ENCODE data around the gene PLEKHM2. TPM values are rescaled to one million over a fixed set of nuclear protein-coding genes. Genes with fewer than 3 reads are reported as not detected.
A peak's percentile ranks its signal among the peaks of the same experiment; 100 is the strongest.
"Not testable (repeated sequence)": the region's sequence is repeated elsewhere in the genome, so short reads cannot be mapped to it uniquely, and the experiment has no call there.

Gene PLEKHM2
- total and polyA plus RNA-seq, 9 donors: 22.1 to 81.8 (median 50.1) TPM

DNA sequence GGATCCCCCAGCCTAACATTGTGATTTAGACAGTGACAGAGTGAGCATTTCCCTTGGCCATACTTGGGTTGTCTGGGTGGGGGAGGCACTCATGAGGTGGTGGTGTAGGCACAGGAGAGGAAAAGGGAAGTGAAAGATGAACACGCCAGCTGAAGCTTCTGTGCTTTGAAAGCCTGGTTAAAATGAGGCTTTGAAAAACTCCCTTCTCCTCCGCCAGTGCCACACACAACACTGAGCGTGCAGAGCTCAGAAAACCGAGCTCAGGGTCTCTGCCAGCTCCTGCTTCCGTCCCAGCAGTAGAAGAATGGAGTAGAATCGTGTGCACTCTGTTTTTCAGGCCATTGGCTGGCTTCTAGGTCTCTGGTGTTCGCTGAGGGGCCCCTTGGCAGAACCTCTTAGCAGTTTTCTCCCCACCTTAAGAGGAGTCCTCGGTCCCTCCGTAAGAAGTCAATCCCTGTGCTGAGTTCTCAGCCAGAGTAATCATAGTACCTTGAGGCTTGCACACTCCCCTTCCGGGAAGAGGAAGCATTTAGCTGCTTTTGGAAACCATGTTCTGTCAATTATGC is 12.9 kb downstream of the PLEKHM2 start:
- intact Hi-C loops (cut with DNase I): no loop called here
- Histone ChIP-seq H3K27me3 (no peaks in the 10 kb centered on the region), H3K36me3 (no peaks in the 10 kb centered on the region), H3K4me3 (no peak overlapping the region), H3K27ac (no peak overlapping the region), H3K4me1 (ENCODE audit: insufficient read depth) (peaks cover 2% of the 10 kb centered on the region), H3K9me3 (no peaks in the 10 kb centered on the region)
- TF ChIP-seq POLR2A (IDR thresholded peaks at IDR 0.05): no peak
- TF ChIP-seq, protein P1, sequence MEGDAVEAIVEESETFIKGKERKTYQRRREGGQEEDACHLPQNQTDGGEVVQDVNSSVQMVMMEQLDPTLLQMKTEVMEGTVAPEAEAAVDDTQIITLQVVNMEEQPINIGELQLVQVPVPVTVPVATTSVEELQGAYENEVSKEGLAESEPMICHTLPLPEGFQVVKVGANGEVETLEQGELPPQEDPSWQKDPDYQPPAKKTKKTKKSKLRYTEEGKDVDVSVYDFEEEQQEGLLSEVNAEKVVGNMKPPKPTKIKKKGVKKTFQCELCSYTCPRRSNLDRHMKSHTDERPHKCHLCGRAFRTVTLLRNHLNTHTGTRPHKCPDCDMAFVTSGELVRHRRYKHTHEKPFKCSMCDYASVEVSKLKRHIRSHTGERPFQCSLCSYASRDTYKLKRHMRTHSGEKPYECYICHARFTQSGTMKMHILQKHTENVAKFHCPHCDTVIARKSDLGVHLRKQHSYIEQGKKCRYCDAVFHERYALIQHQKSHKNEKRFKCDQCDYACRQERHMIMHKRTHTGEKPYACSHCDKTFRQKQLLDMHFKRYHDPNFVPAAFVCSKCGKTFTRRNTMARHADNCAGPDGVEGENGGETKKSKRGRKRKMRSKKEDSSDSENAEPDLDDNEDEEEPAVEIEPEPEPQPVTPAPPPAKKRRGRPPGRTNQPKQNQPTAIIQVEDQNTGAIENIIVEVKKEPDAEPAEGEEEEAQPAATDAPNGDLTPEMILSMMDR (IDR thresholded peaks at IDR 0.05): no peak
- TF ChIP-seq EP300 (IDR thresholded peaks at IDR 0.05): no peak
- 67 to 77% (median 75%) methylated on average over 10 of the region's 10 CpGs for WGBS, 3 donors
- no peak for DNase-seq

GRCh38 chr1:15698201-15698600 is 14.1 kb downstream of the PLEKHM2 start:
- Histone ChIP-seq H3K4me3 (no peak overlapping the region), H3K4me1 (ENCODE audit: insufficient read depth) (peaks cover 7% of the 10 kb centered on the region), H3K36me3 (no peaks in the 10 kb centered on the region), H3K27me3 (no peaks in the 10 kb centered on the region), H3K9me3 (no peaks in the 10 kb centered on the region), H3K27ac (no peak overlapping the region)
- TF ChIP-seq POLR2A (IDR thresholded peaks at IDR 0.05): no peak
- TF ChIP-seq, protein P1 (IDR thresholded peaks at IDR 0.05): no peak
- no peak for TF ChIP-seq EP300 (IDR thresholded peaks at IDR 0.05)
- DNase-seq: no peak
- WGBS, 3 donors: 95 to 100% (median 98%) methylated on average over 2 of the region's 2 CpGs
- intact Hi-C loops (cut with DNase I): no loop called here

GRCh38 chr1:15699321-15699720 is 15.2 kb downstream of the PLEKHM2 start:
- H3K9me3 ChIP-seq; DNase-seq; intact Hi-C loops (cut with DNase I); H3K36me3 ChIP-seq; H3K4me3 ChIP-seq; H3K27ac ChIP-seq; H3K27me3 ChIP-seq; H3K4me1 ChIP-seq (ENCODE audit: insufficient read depth): not testable (repeated sequence)
- WGBS, 3 donors: 87 to 94% (median 92%) methylated on average over 4 of the region's 4 CpGs

DNA sequence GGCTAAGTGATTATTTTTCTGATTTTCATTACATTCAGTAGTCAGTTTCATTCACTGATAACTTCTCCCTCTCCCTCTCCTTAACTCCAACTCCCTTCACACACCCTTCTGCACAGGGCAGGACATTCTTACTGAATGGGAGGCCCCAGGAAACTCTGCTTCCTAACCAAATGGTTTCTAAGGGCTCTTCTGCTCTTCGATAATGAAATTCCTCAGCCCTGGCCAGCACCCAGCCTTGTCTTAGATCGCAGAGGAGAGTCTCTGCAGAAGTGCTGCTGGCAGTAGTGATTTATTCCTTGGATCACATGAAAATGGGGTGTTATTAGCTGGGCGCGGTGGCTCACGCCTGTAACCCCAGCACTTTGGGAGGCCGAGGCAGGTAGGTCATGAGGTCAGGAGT is 16.4 kb downstream of the PLEKHM2 start:
- Histone ChIP-seq H3K27ac (peak overlapping the region in 1 of 2 donors; percentile 2), H3K4me3 (no peak overlapping the region), H3K9me3 (no peaks in the 10 kb centered on the region), H3K36me3 (no peaks in the 10 kb centered on the region), H3K27me3 (no peaks in the 10 kb centered on the region), H3K4me1 (ENCODE audit: insufficient read depth) (peaks cover 19% of the 10 kb centered on the region)
- intact Hi-C loops (cut with DNase I): no loop called here
- TF ChIP-seq EP300 (IDR thresholded peaks at IDR 0.05): no peak
- TF ChIP-seq, protein P1 (IDR thresholded peaks at IDR 0.05): no peak
- TF ChIP-seq POLR2A (IDR thresholded peaks at IDR 0.05): no peak
- DNase-seq: peak in 1 of 5 donors; percentile 61
- WGBS, 3 donors: 21 to 23% (median 22%) methylated on average over 6 of the region's 6 CpGs

GRCh38 chr1:15701784-15702183 is 17.7 kb downstream of the PLEKHM2 start:
- no peak for TF ChIP-seq POLR2A (IDR thresholded peaks at IDR 0.05)
- TF ChIP-seq EP300 (IDR thresholded peaks at IDR 0.05): no peak
- TF ChIP-seq, protein P1 (IDR thresholded peaks at IDR 0.05): no peak
- DNase-seq: no peak
- Histone ChIP-seq H3K9me3 (no peaks in the 10 kb centered on the region), H3K27me3 (no peaks in the 10 kb centered on the region), H3K36me3 (no peaks in the 10 kb centered on the region), H3K4me3 (no peak overlapping the region), H3K4me1 (ENCODE audit: insufficient read depth) (peaks cover 20% of the 10 kb centered on the region), H3K27ac (no peak overlapping the region)
- WGBS, 3 donors: 90 to 94% (median 93%) methylated on average over 8 of the region's 8 CpGs
- intact Hi-C loops (cut with DNase I): no loop called here

Measured in ovary (tissue), 9 donors.